ENCODE measurements around the gene NEO1.

Gene NEO1

DNA sequence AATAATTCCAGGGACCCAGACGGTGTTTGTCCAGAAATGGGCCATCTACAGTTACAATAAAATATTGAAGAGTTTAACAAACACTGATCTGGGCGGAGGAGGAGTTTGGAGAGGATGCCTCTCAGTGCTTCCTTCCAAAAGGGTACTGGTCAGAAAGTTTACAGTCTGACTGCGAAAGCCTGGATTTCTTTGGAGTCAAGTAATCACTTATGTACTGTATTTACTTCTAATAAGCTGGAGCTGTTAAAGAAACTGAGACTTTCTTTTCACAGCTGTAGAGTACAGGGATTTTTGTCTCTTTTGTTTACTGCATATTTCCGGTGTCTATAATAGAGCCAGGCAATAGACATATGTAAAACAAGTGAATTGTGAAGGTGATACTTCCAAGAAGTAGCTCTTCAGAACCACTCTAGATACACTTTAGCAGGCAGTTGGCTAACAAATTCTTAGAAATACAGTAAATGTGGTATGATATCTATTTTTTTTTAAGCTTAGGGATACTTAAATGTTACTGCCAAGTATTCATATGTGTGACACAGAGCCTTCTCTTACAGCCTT is 22.1 kb upstream of the NEO1 start:
- H3K4me3 ChIP-seq (ENCODE audit: low read depth, low read length): no peak overlapping the region
- no peak for DNase-seq (ENCODE audit: low read depth)
- TF ChIP-seq, protein P1, sequence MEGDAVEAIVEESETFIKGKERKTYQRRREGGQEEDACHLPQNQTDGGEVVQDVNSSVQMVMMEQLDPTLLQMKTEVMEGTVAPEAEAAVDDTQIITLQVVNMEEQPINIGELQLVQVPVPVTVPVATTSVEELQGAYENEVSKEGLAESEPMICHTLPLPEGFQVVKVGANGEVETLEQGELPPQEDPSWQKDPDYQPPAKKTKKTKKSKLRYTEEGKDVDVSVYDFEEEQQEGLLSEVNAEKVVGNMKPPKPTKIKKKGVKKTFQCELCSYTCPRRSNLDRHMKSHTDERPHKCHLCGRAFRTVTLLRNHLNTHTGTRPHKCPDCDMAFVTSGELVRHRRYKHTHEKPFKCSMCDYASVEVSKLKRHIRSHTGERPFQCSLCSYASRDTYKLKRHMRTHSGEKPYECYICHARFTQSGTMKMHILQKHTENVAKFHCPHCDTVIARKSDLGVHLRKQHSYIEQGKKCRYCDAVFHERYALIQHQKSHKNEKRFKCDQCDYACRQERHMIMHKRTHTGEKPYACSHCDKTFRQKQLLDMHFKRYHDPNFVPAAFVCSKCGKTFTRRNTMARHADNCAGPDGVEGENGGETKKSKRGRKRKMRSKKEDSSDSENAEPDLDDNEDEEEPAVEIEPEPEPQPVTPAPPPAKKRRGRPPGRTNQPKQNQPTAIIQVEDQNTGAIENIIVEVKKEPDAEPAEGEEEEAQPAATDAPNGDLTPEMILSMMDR (IDR thresholded peaks at IDR 0.05; ENCODE audit: control insufficient read depth, extremely low read depth, insufficient read depth): no peak

DNA sequence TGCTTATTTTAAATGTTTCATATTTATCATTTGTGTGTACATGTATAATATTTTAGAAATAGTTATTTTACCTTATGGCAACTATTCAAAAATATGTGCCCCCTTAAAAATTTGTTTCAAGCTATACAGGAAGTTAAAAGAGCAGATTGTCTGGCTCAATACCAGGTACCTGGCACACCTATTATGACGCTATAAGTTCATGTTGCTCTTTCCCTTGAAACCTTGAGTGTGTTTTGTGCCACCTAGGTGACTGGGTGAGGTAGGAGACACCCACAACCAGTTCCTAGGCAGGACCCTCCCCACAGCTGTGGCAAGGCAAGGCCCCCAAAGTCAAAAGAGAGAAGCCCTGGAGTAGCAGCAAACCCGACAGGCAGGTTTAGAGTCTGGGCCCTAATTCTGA is 20.6 kb upstream of the NEO1 start:
- TF ChIP-seq, protein P1 (IDR thresholded peaks at IDR 0.05; ENCODE audit: control insufficient read depth, extremely low read depth, insufficient read depth): no peak
- DNase-seq (ENCODE audit: low read depth): no peak

DNA sequence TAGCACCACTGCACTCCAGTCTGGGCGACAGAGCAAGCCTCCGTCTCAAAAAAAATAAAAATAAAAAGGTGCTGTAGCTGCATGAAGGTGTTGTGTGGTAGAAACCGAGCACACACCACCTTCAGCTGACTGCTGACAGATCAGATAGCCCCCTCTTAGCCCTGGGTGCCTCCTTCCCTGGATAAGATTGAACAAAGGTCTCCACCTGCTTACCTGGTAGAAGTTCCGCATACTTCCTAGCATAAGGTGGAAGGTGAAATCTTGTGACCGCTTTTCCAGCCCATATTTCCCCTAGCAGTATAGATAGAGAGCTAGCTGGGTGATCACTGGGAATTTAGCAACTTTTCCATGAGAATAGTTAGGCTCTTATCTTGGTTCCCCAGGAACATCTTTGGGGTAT is 18.7 kb upstream of the NEO1 start:
- TF ChIP-seq, protein P1 (IDR thresholded peaks at IDR 0.05; ENCODE audit: control insufficient read depth, extremely low read depth, insufficient read depth): no peak
- H3K4me3 ChIP-seq (ENCODE audit: low read depth, low read length): no peak overlapping the region
- no peak for DNase-seq (ENCODE audit: low read depth)

More for the DNA sequence above, 20.6 kb upstream of the NEO1 start:
- no peak overlapping the region for H3K4me3 ChIP-seq (ENCODE audit: low read depth, low read length)

DNA sequence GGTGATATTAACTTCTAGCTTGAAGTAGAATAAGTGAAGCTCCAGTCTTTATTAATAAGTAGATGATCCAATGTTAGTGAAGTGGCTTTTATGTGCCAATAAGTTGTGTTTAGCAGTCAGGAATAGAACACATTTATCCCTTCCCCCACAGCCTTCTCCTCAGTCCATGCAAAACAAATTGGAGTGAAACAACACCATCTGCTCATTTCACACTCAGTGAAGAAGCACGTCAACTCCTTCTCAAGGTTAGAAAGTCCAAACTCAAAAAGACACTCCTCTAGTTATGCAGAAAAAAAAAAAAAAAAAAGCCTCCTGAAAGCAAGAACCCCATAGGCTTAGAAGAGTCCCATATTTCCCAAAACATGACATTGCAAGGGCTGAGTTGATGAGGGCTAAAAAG is 18.0 kb upstream of the NEO1 start:
- TF ChIP-seq, protein P1 (IDR thresholded peaks at IDR 0.05; ENCODE audit: control insufficient read depth, extremely low read depth, insufficient read depth): no peak
- DNase-seq (ENCODE audit: low read depth): no peak

DNA sequence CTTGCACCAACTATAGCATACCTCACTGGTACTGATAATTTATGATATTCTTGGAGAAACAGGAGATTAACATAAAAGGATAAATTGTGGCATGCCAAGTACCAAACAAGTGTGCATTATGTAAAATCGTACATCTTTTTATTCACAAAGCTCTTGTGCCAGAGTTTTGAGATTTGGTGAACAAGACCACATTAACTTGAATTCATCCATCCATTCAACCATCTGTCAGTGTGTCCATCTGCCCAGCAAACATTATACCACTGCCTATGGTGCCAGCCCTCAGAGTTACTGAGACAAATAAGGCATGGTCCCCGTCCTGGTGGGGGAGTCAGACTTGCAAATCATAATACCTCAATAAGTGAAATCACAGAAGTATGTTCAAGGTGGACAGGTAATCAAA is 17.0 kb upstream of the NEO1 start:
- TF ChIP-seq, protein P1 (IDR thresholded peaks at IDR 0.05; ENCODE audit: control insufficient read depth, extremely low read depth, insufficient read depth): no peak
- no peak for DNase-seq (ENCODE audit: low read depth)
- no peak overlapping the region for H3K4me3 ChIP-seq (ENCODE audit: low read depth, low read length)

More for the DNA sequence above, 18.0 kb upstream of the NEO1 start:
- no peak overlapping the region for H3K4me3 ChIP-seq (ENCODE audit: low read depth, low read length)

DNA sequence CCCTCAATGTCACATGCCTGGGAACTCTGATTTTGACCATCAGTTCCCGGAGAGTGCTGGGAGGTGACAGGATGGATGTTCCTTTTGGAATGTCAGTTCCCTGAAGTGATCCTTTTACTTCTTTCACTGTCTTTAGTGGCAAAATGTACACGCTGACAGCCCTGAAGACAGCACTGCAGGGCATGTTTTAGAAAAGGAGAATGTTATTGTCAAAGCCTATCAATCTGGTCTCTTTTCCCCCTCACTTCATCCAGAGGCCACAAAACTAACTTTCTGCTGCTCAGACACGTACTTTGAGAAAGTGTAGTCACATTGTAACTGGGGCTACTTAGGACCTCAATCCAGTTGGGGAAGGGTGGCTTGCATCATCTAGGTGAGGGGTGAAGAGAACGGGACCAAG is 14.0 kb upstream of the NEO1 start:
- TF ChIP-seq, protein P1 (IDR thresholded peaks at IDR 0.05; ENCODE audit: control insufficient read depth, extremely low read depth, insufficient read depth): no peak
- no peak for DNase-seq (ENCODE audit: low read depth)
- no peak overlapping the region for H3K4me3 ChIP-seq (ENCODE audit: low read depth, low read length)

DNA sequence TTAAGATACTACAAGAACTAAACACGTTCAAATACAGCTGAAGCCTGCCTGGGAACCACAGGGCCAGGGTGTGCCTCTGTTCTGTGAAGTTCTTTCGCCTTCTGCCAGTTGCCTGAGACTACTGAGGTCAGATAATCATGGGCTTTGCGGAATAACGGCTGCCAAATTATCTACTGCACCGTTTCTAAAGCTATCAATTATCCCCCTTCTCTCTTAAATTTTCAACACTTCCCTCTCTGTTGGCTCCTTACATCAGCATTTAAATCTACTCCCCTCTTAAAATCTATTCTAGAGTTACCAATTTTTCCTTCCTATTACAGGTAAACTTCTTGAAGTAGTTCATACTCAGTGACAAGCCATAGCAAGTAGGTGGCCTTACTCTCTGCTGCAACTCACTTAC is 6.2 kb upstream of the NEO1 start:
- no peak for DNase-seq (ENCODE audit: low read depth)
- TF ChIP-seq, protein P1 (IDR thresholded peaks at IDR 0.05; ENCODE audit: control insufficient read depth, extremely low read depth, insufficient read depth): no peak
- no peak overlapping the region for H3K4me3 ChIP-seq (ENCODE audit: low read depth, low read length)

All from LNCaP clone FGC (cell line).